GM21576 (cell line): ENCODE results near the gene AKAP13.

Source experiments
- ATAC-seq: cut with Tn5 transposase; IDR thresholded peaks from one replicate; pipeline ENCODE4 v1.9.1; 2021; ENCODE audit warnings: mild to moderate bottlenecking, moderate library complexity; ENCODE audit not compliant: unreplicated experiment

The AKAP13 gene

GRCh38 chr15:85773970-85774369, 393.6 kb downstream of the AKAP13 start:
- ATAC-seq, result no peak

DNA sequence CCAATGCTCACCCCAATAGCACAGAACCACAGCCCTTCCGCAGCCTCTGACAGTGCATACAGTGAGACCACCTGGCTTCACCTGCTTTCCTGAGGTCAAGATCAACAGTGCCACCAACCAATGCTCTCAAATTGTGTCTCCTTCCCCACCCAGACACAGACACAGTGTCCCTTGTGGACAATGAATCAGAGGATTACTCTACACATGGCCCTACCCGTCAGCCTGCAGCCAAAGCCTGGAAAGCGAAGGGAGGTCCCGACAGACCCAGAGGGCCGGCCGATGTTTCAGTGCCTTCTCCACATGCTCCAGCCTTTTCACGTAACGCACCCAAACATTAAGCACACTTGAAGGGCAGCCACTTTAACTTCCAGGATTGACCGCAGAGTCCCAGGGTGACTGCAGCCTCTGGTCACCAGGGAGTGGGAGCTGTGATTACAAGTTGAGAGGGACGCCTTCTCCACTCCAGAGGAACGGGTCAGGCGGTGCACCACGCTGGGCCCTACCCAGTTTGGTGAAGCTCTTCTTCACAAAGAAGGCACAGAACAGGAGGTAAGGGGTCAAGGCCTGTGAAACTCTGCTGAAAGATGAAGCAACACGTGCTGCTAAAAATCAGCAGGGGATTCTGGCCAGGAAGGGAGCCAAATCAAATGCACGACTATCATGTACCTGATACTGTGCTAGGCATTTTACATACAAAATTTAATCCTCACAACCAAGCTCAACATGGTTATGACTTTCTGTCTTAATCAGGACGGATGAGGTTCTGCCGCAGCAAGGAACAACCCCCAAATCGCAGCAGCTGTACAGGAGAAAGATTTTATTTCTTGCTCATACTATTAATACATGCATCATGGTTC, 397.1 kb downstream of the AKAP13 start:
- no peak for ATAC-seq

GRCh38 chr15:85778107-85778776, 397.8 kb downstream of the AKAP13 start:
- ATAC-seq, result no peak

GRCh38 chr15:85779249-85779648, 398.8 kb downstream of the AKAP13 start:
- no peak for ATAC-seq

GRCh38 chr15:85780225-85780985, 400.0 kb downstream of the AKAP13 start:
- ATAC-seq, result no peak

GRCh38 chr15:85781099-85781498, 400.7 kb downstream of the AKAP13 start:
- ATAC-seq, result no peak

- ATAC-seq, result no peak
Observed at GRCh38 chr15:85782064-85782463, 401.7 kb downstream of the AKAP13 start.

GRCh38 chr15:85785887-85786780, 405.7 kb downstream of the AKAP13 start:
- no peak for ATAC-seq

DNA sequence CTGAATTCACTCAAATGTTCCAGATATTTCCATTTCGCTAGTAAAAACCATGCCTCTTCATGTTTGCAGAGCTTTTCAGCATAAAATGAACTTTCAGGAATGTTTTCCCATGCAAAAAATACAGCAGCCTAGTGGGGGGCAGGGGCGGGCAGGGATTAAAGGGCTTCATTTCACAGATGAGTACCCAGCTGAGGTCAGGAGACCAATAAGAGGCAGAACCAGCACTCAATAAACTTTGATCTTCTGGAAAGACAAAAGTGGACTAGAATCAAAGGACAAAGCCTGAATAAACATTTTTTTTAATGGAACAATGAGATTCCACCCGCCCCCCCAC, 406.3 kb downstream of the AKAP13 start:
- ATAC-seq, result no peak

GRCh38 chr15:85788771-85789495, 408.5 kb downstream of the AKAP13 start:
- no peak for ATAC-seq

DNA sequence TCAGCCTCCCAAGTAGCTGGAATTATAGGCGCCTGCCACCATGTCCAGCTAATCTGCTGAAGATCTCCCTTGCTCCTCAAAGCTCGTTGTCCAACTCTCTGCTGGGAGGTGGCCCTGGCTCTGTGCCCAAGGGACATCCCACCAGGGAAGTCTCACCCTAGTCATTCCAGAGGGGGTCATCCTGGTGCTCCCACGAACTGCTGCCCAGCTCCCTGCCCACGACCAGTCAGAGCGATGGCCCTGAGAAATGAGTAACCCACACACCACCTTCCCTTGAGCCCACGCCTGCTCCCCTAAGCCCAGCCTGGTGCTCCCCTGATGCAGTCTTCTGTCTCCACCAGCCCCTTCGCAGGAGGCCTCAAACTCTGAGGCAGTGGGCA, 409.1 kb downstream of the AKAP13 start:
- ATAC-seq, result no peak

DNA sequence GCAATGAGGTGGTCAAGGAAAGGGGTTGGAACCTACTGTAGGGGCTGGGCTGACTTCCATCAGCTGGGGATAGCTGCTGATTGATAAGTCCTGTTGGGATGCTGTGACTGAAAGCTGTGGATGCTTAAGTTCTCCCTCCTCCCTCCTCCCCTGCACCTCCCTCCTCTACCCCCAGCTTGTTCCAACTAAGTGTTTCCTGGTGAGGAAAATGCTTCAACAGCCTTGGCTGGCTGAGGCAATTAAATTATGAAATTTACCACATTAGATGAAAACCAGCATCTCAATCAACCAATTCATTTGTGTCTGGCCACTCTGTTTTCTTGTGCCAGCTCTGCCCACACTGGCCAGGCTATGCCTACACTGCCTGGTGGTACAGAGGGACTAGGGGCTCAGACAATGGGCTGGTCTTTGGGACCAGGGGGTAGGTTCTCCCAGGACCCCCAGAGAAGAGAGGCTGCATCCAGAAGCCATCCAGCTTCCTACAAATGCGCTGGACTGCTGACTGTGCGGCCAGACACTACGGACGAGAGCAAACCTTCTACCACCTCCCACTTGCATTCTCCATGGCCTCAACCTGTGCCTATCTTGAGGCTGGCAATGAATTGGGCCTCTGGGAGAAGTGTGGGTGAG, 411.8 kb downstream of the AKAP13 start:
- ATAC-seq, result no peak

DNA sequence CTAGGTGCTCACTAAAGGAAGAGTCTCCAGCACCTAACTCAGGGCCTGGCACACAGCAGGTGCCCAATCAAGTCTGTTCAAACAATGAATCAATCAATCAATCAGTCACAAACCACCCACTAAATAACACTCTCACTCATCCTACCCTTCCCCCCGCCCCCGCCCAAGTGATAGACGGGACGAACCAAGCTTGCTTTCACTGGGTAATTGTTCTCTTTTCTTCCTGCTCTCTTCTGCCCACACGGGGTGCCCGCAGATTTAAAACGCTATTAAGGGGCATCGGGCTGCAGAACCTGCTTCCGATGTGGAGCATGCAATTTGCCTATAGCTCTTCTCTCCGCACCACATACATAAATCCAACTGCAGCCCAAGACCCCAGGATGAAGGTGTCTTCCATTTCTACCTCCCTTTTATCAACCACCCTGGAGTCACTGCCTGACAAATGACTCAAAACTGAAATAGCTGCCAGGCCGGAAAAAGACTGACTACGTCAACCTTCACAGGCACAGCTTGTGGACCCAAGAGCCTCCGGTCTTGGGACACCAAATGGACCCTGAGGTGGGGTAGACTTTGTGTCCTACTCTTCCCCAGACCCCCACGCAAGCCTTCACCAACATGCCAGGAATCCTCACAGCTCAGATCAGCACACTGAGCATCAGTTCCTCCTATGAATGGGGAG, 412.6 kb downstream of the AKAP13 start:
- ATAC-seq, result no peak

- peak; percentile 37 for ATAC-seq
Observed at GRCh38 chr15:85793641-85794597, 413.5 kb downstream of the AKAP13 start.

DNA sequence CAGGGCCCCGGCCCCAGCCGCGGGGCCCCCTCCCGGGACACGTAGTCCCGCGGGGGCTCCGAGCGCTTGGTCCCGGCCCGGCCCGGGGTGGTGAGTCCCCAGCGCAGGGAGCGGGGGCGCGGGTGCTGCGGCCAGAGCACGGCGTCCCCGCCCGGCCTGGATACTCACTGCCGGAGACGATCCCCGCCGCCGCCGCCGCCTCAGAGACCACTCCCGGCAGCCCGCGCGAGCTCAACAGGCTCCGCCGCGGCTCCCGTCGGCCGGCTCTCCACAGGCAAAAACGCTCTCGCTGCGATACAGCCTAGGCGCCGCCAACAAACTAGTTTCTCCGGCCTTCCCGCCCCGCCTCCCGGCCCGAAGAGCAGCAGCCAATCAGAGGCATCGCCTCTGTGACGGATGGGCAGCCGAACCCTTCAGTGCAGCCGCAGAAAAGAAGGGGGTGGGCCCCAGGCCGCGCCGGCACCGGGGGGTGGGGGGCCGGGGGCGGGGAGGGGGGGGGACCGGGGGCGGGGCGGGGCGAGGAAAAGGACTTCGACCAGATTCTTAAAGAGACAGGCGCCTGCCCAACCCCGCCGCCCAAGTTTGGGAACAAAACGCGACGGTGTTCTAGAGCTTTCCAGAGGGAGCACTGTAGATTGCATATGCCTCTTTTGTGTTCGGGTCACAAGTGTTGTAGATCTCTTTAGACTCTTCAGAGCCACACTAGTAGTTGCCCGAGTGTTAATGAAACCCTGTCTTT, 414.4 kb downstream of the AKAP13 start, which contains the start of gene KLHL25:
TSS of gene KLHL25 (minus strand) at position 328 of the 739 bp plus-strand sequence. CDS start 25,115 bp downstream, outside the sequence.
- ATAC-seq, result peak; percentile 98

GRCh38 chr15:85795337-85796305, 415.2 kb downstream of the AKAP13 start:
- ATAC-seq, result no peak
